Gastrocnemius medialis (tissue), 4 donors: ENCODE measurements around the gene NRG3. TPM values are rescaled to one million over a fixed set of nuclear protein-coding genes. Genes with fewer than 3 reads are reported as not detected.

Experiments
- ATAC-seq, 2 donors: fragments of 150-250 bp; one replicate each; pipeline ENCODE4 v1.9.1; 2016
- DNase-seq, 2 donors: peaks; one replicate each; pipeline ENCODE4 v3.0.0-alpha.2; 2019
- H3K27ac ChIP-seq, 4 donors: fragments of 200-600 bp; sonication (generic); 1 replicate in 1 of 4; 2 replicates in 3 of 4; pipeline ENCODE4 v1.5.1; 2016 to 2018; ENCODE audit warnings: mild to moderate bottlenecking in 2 of 4, moderate library complexity in 1 of 4
- H3K27me3 ChIP-seq, 3 donors: fragments of 200-600 bp; sonication (generic) in 2 of 3; 1 replicate in 1 of 3; 2 replicates in 2 of 3; pipeline versions ENCODE4 v1.5.1 to v1.6.0; 2016 to 2019; ENCODE audit warnings: mild to moderate bottlenecking in 1 of 3, moderate library complexity in 1 of 3
- H3K36me3 ChIP-seq, 2 donors: fragments of 200-600 bp; sonication (generic) in 1 of 2; one replicate each; pipeline ENCODE4 v1.5.1; 2017 to 2018
- H3K4me1 ChIP-seq, 2 donors: fragments of 200-600 bp; sonication (generic) in 1 of 2; one replicate each; pipeline ENCODE4 v1.5.1; 2016 to 2017; ENCODE audit warnings: mild to moderate bottlenecking in 2 of 2
- H3K4me3 ChIP-seq, 4 donors: fragments of 200-600 bp; sonication (generic) in 3 of 4; 1 replicate in 1 of 4; 2 replicates in 3 of 4; pipeline ENCODE4 v1.5.1; 2016 to 2019; ENCODE audit warnings: mild to moderate bottlenecking in 2 of 4
- H3K9me3 ChIP-seq, 3 donors: fragments of 200-600 bp; sonication (generic) in 2 of 3; 1 replicate in 1 of 3; 2 replicates in 2 of 3; pipeline ENCODE4 v1.5.1; 2016 to 2019
- POLR2A ChIP-seq, 2 donors: fragments of 450-650 bp; IDR thresholded peaks; one replicate each; pipeline ENCODE4 v1.6.1; 2017; ENCODE audit warnings: antibody characterized with exemption in 2 of 2, mild to moderate bottlenecking in 2 of 2, moderate library complexity in 2 of 2
- in situ Hi-C, 4 donors: fragments of 200-750 bp; cut with MboI; loops; one replicate each; pipeline versions ENCODE4 v1.15.0 to v1.8.0; 2017; ENCODE audit warnings: low sequenced_read_pairs in 4 of 4
- intact Hi-C: fragments of 100-400 bp; cut with DNase I; formaldehyde crosslinking; loops from one replicate; pipeline ENCODE4 v1.15.1; 2023; ENCODE audit warnings: low total_unique reads
- total RNA-seq, 4 donors: library from RNA; depleted of rRNA; stranded (reverse); fragments of >200 nt; gene quantifications; one replicate each; pipeline versions ENCODE4 v1.1.0 to v1.2.3, GENCODE V29; 2016
- TF ChIP-seq, protein P1 (sequence below), 5 experiments: fragments of 450-650 bp in 3 of 5; fragments of 200-600 bp in 2 of 5; sonication (generic) in 2 of 5; IDR thresholded peaks in 4 of 5; conservative IDR thresholded peaks in 1 of 5; 1 replicate in 4 of 5; 2 replicates in 1 of 5; pipeline ENCODE4 v1.5.1; 2016 to 2019; ENCODE audit warnings: antibody characterized with exemption in 5 of 5, mild to moderate bottlenecking in 3 of 5, moderate library complexity in 3 of 5

The NRG3 gene
- total RNA-seq, 4 donors from 2014 or later = not detected

DNA sequence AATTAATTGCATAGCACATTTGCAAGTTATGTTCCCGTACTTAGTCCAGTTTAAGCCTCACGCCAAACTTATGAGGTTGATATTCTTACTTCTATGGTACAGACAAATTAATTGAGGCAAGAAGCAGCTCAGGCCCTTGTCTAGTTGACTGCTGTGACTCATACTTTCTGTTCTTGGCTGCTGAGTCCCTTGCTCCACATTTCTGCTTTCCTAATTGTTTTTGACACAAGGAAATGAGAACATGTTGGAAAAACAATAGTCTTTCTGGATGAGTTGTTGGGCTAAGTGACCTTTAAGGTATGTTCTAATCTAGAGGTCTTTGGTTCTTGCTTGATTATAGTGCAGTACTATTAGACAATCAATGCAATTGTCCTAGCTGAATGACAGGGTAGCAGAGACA, 331.8 kb downstream of the NRG3 start:
- no peak for ATAC-seq

DNA sequence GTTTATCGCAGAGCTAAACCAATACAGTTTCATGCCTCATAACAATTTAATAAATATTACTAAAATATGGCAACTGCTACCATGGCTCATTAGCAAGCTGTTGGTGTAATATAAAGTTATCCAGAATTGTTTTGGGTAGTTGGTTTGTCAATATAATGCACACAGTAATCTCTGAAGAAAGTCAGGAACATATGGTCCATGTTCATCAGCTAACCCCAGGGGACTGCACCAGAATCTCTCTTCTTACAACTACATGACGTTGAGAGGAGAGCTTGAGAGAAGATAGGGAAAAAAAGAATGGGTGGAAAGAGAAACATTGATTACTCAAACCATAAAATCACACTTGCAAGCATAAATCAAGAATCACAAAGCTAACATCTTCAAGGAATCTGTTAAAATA, 333.7 kb downstream of the NRG3 start:
- H3K9me3 ChIP-seq = no peaks in the 10 kb centered on the region
- H3K36me3 ChIP-seq = no peaks in the 10 kb centered on the region
- DNase-seq = no peak
- ATAC-seq = no peak
- no peaks in the 10 kb centered on the region for H3K27me3 ChIP-seq
- H3K4me1 ChIP-seq = no peaks in the 10 kb centered on the region
- intact Hi-C loops (no loop called here), in situ Hi-C loops (no loop called here)
- no peak overlapping the region for H3K4me3 ChIP-seq
- H3K27ac ChIP-seq = no peak overlapping the region
- TF ChIP-seq, protein P1, sequence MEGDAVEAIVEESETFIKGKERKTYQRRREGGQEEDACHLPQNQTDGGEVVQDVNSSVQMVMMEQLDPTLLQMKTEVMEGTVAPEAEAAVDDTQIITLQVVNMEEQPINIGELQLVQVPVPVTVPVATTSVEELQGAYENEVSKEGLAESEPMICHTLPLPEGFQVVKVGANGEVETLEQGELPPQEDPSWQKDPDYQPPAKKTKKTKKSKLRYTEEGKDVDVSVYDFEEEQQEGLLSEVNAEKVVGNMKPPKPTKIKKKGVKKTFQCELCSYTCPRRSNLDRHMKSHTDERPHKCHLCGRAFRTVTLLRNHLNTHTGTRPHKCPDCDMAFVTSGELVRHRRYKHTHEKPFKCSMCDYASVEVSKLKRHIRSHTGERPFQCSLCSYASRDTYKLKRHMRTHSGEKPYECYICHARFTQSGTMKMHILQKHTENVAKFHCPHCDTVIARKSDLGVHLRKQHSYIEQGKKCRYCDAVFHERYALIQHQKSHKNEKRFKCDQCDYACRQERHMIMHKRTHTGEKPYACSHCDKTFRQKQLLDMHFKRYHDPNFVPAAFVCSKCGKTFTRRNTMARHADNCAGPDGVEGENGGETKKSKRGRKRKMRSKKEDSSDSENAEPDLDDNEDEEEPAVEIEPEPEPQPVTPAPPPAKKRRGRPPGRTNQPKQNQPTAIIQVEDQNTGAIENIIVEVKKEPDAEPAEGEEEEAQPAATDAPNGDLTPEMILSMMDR (IDR thresholded peaks at IDR 0.05 in 4 of 5, conservative IDR thresholded peaks at IDR 0.05 in 1 of 5) = no peak
- TF ChIP-seq POLR2A (IDR thresholded peaks at IDR 0.05) = no peak

More for the DNA sequence above, 331.8 kb downstream of the NRG3 start:
- Histone ChIP-seq H3K9me3 (no peaks in the 10 kb centered on the region), H3K27me3 (no peaks in the 10 kb centered on the region), H3K27ac (no peak overlapping the region), H3K4me3 (no peak overlapping the region), H3K4me1 (no peaks in the 10 kb centered on the region), H3K36me3 (no peaks in the 10 kb centered on the region)
- no peak for DNase-seq
- intact Hi-C loops = no loop called here
- in situ Hi-C loops = no loop called here
- TF ChIP-seq, protein P1 (IDR thresholded peaks at IDR 0.05 in 4 of 5, conservative IDR thresholded peaks at IDR 0.05 in 1 of 5) = no peak
- no peak for TF ChIP-seq POLR2A (IDR thresholded peaks at IDR 0.05)

GRCh38 chr10:82210331-82210730, 335.3 kb downstream of the NRG3 start:
- ATAC-seq (no peak), DNase-seq (no peak)
- TF ChIP-seq, protein P1 (IDR thresholded peaks at IDR 0.05 in 4 of 5, conservative IDR thresholded peaks at IDR 0.05 in 1 of 5) = no peak
- TF ChIP-seq POLR2A (IDR thresholded peaks at IDR 0.05) = no peak
- Histone ChIP-seq H3K9me3 (no peaks in the 10 kb centered on the region), H3K36me3 (no peaks in the 10 kb centered on the region), H3K4me3 (no peak overlapping the region), H3K27me3 (no peaks in the 10 kb centered on the region), H3K27ac (no peak overlapping the region), H3K4me1 (no peaks in the 10 kb centered on the region)
- in situ Hi-C loops (no loop called here), intact Hi-C loops (no loop called here)

- DNase-seq = no peak
Measured at GRCh38 chr10:82211346-82211745, 336.4 kb downstream of the NRG3 start.

More at GRCh38 chr10:82211346-82211745, 336.4 kb downstream of the NRG3 start:
- no peaks in the 10 kb centered on the region for H3K4me1 ChIP-seq
- in situ Hi-C loops = no loop called here
- no peaks in the 10 kb centered on the region for H3K27me3 ChIP-seq
- no peak overlapping the region for H3K27ac ChIP-seq
- intact Hi-C loops = no loop called here
- no peak for ATAC-seq
- H3K9me3 ChIP-seq = no peaks in the 10 kb centered on the region
- TF ChIP-seq, protein P1 (IDR thresholded peaks at IDR 0.05 in 4 of 5, conservative IDR thresholded peaks at IDR 0.05 in 1 of 5) = no peak
- no peak for TF ChIP-seq POLR2A (IDR thresholded peaks at IDR 0.05)
- H3K36me3 ChIP-seq = no peaks in the 10 kb centered on the region
- H3K4me3 ChIP-seq = no peak overlapping the region
